HL-60 (cell line): ENCODE data around the gene ATP11B.

Source experiments
- DNase-seq, 2 experiments: peaks; one replicate each; pipeline ENCODE4 v3.0.0-alpha.2; 2010 to 2020; ENCODE audit warnings: low read depth in 1 of 2, low spot score in 1 of 2
- H3K27ac ChIP-seq: fragments of 250-450 bp; sonication (Bioruptor Pico); replicated peaks from 2 replicates; pipeline ENCODE4 v1.5.1; 2020; ENCODE audit warnings: mild to moderate bottlenecking, moderate library complexity
- H3K27me3 ChIP-seq: fragments of 250-450 bp; sonication (Bioruptor Pico); 2 replicates; pipeline ENCODE4 v1.5.1; 2021; ENCODE audit warnings: mild to moderate bottlenecking, moderate library complexity; ENCODE audit not compliant: insufficient read depth, poor library complexity, severe bottlenecking
- H3K4me3 ChIP-seq: replicated peaks from 2 replicates; pipeline ENCODE4 v1.5.1; 2011; ENCODE audit warnings: mild to moderate bottlenecking, control low read depth, low read length; ENCODE audit not compliant: insufficient read depth
- GABPA ChIP-seq: IDR thresholded peaks from 2 replicates; pipeline ENCODE4 v1.6.1; 2012; ENCODE audit warnings: low read depth
- POLR2AphosphoS5 ChIP-seq: IDR thresholded peaks from 2 replicates; pipeline ENCODE4 v1.6.1; 2012; ENCODE audit warnings: low read depth
- SPI1 ChIP-seq: IDR thresholded peaks from 2 replicates; pipeline ENCODE4 v1.6.1; 2012; ENCODE audit warnings: low read depth, mild to moderate bottlenecking, borderline replicate concordance
- TF ChIP-seq, protein P1 (sequence below): IDR thresholded peaks from 2 replicates; pipeline ENCODE4 v1.6.1; 2012; ENCODE audit warnings: low read depth; ENCODE audit not compliant: insufficient replicate concordance
- TF ChIP-seq, protein P2 (sequence below): IDR thresholded peaks from one replicate; pipeline ENCODE4 v1.5.1; 2011; ENCODE audit warnings: low read length, control low read depth, inconsistent platforms; ENCODE audit not compliant: insufficient read depth

The ATP11B gene

DNA sequence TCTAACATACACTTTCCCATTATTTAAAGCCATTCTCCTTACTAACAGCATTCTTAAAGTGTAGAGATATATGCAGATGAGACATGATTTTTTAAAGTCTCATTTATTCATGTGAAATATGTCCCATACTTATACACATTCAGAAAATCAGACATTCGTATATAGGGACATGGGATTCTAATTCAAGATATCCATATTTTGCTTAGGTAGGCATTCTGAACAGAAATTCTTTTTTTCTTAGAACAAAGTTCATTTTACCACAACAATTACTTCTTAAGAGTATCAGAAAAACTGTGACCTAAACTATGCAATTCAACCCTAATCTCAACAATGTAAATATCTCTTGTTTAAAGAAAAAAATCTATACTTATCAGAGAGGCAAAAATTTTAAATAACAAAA, 170.9 kb downstream of the ATP11B start:
- DNase-seq, result no peak
- TF ChIP-seq, protein P1, sequence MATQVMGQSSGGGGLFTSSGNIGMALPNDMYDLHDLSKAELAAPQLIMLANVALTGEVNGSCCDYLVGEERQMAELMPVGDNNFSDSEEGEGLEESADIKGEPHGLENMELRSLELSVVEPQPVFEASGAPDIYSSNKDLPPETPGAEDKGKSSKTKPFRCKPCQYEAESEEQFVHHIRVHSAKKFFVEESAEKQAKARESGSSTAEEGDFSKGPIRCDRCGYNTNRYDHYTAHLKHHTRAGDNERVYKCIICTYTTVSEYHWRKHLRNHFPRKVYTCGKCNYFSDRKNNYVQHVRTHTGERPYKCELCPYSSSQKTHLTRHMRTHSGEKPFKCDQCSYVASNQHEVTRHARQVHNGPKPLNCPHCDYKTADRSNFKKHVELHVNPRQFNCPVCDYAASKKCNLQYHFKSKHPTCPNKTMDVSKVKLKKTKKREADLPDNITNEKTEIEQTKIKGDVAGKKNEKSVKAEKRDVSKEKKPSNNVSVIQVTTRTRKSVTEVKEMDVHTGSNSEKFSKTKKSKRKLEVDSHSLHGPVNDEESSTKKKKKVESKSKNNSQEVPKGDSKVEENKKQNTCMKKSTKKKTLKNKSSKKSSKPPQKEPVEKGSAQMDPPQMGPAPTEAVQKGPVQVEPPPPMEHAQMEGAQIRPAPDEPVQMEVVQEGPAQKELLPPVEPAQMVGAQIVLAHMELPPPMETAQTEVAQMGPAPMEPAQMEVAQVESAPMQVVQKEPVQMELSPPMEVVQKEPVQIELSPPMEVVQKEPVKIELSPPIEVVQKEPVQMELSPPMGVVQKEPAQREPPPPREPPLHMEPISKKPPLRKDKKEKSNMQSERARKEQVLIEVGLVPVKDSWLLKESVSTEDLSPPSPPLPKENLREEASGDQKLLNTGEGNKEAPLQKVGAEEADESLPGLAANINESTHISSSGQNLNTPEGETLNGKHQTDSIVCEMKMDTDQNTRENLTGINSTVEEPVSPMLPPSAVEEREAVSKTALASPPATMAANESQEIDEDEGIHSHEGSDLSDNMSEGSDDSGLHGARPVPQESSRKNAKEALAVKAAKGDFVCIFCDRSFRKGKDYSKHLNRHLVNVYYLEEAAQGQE, result no peak
- no peak for TF ChIP-seq SPI1
- Histone ChIP-seq H3K27ac (no peak overlapping the region), H3K4me3 (no peak overlapping the region), H3K27me3 (no peaks in the 10 kb centered on the region)

DNA sequence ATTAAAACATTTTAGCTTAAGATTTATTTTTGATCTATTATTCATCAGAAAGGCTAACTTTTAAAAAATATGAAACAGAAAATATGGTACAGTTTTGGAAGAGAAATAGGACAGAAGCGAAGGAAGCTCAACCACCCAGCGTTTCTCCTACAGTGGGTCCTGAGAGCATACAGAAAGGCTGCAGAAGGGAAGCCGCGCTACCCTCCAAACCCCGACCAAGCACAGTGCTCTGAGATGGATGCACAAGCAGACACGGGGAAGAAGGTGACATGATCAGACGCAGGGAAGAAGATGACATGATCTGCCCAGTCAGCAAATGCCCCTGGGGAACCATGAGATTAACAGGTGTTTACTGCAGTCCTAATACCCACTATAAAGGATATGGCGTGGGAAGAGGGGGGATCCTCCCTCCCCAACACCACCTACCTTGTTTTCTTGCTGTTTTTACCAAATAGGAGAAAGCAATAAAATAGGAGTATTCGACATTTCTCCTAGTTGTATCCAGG, 172.6 kb downstream of the ATP11B start:
- TF ChIP-seq POLR2AphosphoS5, result no peak
- TF ChIP-seq, protein P2, sequence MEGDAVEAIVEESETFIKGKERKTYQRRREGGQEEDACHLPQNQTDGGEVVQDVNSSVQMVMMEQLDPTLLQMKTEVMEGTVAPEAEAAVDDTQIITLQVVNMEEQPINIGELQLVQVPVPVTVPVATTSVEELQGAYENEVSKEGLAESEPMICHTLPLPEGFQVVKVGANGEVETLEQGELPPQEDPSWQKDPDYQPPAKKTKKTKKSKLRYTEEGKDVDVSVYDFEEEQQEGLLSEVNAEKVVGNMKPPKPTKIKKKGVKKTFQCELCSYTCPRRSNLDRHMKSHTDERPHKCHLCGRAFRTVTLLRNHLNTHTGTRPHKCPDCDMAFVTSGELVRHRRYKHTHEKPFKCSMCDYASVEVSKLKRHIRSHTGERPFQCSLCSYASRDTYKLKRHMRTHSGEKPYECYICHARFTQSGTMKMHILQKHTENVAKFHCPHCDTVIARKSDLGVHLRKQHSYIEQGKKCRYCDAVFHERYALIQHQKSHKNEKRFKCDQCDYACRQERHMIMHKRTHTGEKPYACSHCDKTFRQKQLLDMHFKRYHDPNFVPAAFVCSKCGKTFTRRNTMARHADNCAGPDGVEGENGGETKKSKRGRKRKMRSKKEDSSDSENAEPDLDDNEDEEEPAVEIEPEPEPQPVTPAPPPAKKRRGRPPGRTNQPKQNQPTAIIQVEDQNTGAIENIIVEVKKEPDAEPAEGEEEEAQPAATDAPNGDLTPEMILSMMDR, result no peak
- no peak for TF ChIP-seq SPI1
- no peak for TF ChIP-seq GABPA
- TF ChIP-seq, protein P1, result no peak
- DNase-seq, result no peak
- Histone ChIP-seq H3K4me3 (no peak overlapping the region), H3K27me3 (no peaks in the 10 kb centered on the region), H3K27ac (no peak overlapping the region)

DNA sequence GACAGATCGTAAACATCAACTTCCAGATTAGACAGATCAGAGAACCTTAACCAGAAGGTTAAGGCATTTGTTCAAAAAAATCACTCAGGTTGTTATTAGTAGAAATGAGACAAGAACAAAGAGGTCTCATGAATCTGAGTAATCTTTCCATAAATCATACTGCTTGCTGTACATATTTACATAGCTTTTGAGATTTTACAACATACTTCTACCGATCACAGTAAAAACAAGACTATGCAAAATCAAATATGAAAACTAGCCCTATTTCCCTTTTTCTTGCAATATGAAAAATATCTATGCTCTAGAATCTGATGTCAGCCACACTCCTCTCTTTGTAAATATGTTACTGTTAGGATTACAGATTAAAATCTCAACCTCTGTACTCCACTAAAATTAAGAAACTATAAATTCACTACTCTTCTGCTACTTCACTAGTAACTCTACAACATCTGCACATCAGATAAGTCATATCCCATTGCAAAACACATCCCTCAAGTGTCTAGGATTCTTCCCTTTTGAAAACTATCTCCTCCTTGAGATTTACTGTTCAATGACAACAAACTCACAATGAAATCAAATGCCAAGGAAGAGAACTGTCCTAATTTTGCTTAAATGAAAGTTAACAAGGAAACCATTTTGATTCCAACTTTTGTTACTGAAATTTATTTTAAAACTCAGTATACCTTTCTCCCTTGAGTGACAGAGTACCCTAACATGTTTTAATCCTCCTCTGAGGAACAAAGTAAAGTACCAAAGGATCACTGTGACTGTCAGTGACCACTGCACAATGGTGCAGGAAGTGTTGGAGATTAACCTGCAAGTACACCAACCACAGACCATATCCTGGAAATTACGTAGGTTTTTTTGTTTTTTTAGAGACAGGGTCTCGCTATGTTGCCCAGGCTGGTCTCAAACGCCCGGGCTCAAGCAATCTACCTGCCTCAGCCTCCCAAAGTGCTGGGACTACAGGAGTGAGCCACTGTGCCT, 174.2 kb downstream of the ATP11B start:
- Histone ChIP-seq H3K27me3 (no peaks in the 10 kb centered on the region), H3K4me3 (no peak overlapping the region), H3K27ac (no peak overlapping the region)
- TF ChIP-seq, protein P2, result no peak
- TF ChIP-seq GABPA, result no peak
- TF ChIP-seq, protein P1, result no peak
- DNase-seq, result no peak
